ENCODE measurements around the gene CACNA1G.

Gene CACNA1G

DNA sequence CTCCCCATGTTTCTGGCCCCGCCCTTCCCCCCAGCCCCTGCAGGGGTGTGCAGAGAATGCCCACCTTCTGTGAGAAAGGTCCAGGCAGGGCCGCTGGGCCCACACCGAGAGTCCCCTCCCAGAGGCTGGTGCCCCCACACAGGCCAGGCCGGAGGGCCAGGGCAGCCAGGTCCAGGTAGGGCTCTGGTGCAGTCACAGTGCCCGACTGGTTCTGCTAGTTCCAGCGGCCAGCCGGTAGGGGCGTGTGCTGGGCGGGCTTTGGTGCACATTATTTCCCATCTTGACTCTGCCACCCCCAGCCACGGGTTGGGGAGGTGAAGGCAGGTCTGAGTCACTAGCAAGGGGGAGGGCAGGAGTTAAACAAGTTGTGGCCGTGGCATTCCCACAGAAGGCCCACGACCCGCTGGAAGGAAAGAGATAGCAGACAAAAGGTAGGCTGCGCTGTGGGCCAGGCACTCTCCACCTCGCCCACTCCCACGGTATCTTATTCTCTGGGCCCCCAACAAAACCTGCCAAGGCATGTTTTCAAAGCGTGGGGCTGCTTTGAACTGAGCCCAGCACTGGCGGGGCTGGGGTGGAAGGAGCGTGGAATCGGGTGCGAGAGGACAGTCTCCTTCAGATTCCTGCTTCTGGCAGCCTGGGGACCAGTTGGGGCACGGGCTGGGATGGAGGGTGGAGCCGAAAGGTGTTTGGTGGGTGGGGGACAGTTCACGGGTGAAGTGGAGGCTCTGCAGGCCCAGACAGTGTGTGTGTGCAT, 26.1 kb upstream of the CACNA1G start:
- peak in 1 of 2 experiments; percentile 17 for DNase-seq

DNA sequence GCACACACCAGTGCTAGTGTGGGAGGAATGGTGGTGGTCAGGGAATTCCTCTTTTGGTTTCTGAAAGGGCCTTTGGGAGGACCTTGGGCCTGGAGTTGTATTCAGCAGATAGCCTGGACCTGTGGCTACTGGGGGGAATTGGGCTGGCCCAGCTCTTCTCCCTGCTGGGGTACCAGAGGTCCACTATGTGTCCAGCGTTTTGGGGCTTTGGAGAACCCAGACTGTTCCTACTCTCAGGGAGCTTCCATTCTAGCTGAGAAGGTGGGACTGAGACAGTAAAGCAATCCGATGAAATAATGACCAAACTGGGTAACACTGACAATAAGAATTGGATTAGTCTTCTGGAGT, 25.6 kb upstream of the CACNA1G start:
- no peak for DNase-seq

DNA sequence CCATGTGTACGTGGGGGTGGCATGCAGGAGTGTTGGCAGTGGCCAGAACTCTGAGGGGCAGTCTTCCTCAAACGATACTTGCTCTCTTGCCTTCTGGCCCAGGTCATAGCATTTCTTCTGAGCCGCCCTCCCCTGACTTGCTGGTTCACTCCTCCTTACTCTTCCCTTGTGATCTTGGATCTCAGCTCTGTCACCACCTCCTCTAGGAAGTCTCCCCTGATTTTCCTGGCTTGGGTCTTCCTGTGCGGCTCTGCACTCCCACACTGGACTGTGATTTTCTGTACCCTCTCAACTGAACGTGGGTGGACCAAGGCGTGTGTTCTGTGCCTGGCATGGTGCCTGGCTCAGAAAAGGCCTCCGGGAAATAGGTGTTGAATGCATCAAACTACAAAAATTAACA, 25.1 kb upstream of the CACNA1G start:
- DNase-seq: no peak

DNA sequence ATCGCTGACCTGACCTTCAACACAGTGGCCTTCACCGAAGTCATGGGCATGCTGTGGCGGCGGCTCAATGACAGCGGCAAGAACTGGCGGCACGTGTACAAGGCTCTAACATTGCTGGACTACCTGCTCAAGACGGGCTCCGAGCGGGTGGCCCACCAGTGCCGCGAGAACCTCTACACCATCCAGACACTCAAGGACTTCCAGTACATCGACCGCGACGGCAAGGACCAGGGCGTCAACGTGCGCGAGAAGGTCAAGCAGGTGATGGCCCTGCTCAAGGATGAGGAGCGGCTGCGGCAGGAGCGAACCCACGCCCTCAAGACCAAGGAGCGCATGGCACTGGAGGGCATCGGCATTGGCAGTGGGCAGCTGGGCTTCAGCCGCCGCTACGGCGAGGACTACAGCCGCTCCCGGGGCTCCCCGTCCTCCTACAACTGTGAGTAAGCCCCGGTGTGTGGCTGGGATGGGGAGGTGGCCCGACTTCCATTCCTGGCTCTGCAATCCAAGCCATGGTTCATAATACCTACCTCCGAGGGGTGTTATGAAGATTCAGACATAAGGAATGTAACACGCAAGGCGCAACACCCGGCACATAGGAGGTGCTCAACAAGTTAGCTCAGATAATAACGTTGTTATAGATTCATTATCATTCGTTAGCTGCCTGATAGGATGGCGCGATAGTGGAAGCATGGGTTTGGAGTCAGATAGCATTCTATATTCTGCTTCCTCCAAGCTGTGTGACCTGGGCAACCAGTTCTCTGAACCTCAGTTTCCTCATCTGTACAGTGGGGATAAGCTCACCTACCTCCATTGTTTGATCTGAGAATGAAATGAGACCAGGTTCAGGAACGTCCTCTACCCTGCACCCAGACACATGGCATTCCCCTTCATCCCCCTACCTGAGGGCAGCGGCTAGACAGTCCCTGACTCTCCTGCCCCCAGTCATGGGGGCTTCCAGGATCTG, 23.6 kb upstream of the CACNA1G start:
- DNase-seq: no peak

DNA sequence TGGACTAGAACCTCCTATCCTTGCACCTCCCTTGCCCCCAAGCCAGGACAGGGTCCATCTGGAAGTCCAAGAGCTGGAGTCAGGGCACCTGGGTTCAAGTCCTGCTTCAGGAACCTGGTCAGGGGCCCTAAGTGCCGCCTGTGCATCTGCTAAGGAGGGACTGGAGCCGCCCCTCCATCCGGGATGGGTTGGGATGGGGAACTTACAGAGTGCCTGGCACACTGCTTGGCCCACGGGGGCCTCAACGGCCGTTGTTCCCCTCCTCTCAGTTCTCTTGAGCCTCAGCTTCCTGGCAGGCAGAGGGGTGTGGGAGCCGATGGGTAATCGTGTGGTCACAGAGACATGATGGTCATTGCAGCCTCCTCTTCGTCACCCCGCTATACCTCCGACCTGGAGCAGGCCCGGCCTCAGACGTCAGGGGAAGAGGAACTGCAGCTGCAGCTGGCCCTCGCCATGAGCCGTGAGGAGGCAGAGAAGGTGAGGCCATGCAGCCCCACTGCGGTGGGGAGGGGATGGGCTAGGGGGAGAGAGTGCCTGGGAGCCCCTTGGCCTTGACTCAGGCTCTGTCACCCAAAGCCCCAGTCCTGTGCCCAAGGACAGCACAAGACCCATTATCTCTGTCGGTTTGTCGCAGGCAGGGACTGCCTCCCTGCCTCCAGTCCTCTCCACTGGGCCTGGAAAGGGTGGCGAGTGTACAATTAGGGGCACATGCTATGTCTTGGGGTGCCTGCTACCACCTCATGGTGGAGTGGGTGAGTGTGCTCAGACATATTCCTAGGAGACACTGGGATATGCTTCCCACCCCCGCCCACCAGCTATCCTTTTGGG, 22.6 kb upstream of the CACNA1G start:
- DNase-seq: no peak

DNA sequence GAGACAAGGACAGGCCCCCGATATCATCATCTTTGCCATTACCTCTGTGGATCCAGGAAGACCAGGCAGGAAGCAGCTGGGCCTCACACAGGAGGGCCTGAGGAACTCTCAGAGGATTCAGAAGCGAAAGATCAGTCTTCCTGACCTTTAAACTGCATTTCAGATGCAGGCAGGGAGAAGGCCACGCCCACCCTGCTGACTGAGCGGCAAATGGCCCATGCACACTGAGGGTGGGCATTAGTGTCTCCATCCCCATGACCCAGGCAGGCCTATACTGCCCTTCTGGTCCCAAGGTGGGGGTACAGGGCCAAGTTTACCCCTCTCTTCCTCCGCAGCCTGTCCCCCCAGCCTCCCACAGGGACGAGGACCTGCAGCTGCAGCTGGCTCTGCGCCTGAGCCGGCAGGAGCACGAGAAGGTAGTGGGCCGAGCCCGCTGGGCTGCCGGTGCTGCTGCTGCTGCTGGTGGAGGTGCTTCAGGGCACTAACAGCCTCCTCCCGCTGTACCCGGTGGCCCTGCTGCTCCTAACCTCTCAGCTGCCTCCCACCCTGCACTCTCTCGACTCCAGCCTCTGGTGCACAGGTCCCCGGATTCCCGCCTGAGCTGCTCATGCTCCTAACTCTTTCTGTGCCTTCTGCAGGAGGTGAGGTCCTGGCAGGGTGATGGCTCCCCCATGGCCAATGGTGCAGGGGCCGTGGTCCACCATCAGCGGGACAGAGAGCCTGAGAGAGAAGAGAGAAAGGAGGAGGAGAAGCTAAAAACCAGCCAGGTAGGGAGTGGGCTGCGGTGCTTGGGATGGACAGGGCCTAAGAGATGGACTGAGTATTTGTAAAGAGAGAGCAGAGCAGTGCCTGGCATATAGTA, 21.7 kb upstream of the CACNA1G start:
- DNase-seq: no peak

DNA sequence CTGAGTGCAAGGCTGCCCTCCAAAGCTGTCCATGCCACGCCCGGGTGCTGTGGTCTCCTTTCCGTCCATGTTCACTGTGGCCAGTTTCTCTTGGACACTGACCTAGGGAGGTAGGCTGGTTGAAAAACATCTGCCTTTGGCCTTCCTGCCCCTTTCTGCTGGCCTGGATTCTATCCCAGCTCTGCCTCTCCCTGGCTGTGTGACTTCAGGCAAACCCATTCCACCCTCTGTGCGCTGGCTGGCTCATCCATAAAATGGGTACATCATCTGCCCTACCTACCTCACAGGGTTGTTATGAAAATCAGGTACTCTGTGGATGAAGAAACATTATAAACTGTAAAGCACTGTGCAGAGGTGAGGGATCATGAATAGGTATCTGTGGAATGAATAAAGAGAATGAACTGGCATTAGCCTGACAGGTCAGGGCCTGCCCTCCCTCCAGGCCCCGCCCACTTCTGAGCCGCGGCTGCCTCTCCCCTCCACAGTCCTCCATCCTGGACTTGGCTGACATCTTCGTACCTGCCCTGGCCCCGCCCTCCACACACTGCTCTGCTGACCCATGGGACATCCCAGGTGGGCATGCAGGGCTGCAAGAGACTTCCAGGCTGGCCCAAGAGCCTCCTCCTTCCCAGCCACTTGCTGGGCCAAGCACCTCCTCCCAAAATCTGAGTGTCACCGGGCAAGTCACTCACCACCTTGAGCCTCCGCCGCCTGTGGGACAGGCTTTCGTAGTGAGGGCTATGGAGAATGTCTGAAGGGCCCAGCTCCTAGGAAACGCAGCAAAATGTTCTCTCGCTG, 20.6 kb upstream of the CACNA1G start:
- DNase-seq: no peak

DNA sequence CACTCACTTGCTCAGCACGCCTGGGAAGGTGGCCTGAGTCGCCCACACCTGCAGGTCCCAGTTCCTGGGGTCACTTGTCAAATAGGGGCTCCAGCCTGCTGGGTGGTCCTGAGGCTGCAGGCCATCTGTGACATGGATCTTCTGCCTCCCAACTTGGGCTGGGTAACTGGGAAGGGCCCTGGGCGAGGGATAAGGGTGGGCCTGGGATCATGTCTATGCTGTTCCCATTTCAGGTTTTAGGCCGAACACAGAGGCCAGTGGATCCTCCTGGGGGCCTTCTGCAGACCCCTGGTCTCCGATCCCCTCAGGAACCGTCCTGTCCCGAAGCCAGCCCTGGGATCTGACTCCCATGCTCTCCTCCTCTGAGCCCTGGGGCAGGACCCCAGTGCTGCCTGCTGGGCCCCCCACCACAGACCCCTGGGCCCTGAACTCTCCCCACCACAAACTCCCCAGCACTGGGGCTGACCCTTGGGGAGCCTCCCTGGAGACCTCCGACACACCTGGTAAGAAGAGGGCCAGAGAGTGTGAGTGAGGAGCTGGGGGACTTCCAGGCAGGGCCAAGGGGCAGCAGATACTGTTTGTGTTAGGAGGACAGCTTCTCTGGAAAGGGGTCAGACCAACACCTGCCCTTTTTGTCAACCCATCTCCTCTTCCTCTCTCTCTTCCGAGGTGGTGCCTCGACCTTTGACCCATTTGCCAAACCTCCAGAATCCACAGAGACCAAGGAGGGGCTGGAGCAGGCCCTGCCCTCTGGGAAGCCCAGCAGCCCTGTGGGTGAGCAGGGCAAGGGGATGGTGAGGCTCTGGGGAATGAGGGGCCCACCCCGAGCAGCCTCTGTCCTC, 19.7 kb upstream of the CACNA1G start:
- DNase-seq: no peak

DNA sequence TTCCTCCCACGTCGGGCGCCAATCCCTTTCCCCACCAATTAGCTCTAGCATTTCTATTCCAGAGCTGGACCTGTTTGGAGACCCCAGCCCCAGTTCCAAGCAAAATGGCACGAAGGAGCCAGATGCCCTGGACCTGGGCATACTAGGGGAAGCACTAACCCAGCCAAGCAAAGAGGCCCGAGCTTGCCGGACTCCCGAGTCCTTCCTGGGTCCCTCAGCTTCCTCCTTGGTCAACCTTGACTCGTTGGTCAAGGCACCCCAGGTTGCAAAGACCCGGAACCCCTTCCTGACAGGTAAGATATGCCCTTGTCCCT, 19.2 kb upstream of the CACNA1G start:
- no peak for DNase-seq

DNA sequence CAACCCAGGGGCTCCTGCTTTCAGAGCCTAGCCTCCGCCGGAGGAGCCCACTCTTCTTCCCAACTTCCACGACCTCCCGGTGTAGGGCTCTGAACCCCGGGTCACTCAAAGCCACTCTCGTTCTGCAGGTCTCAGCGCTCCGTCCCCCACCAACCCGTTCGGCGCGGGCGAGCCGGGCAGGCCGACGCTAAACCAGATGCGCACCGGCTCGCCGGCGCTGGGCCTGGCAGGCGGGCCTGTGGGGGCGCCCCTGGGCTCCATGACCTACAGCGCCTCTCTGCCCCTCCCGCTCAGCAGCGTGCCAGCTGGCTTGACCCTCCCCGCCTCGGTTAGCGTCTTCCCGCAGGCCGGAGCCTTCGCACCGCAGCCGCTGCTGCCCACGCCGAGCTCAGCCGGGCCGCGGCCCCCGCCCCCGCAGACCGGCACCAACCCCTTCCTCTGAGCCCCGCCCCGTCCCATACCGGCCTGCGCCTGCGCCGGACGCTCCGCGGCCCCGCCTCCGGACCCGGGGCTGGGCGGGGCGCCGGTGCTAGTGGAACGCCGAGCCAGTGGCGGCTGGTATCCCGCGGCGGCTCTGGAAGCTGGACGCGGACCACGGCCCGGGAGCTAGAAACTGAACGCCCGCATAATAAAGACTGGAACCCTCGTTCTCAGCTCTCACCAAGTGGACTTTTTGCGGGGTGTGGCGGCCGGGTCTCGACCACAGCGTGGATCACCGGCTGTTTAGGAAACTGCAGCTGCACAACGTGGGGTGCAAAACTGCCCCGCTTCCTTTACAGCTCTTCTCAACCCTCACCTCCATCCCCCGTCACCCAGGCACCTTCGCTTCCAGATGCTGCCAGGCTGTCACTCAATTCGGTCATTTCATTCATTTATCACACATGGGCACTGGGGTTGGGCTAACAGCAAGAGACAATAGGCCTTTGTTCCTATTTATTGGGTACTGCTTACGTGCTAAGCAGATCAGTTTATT, 18.5 kb upstream of the CACNA1G start:
- DNase-seq: peak; percentile 37 to 83

DNA sequence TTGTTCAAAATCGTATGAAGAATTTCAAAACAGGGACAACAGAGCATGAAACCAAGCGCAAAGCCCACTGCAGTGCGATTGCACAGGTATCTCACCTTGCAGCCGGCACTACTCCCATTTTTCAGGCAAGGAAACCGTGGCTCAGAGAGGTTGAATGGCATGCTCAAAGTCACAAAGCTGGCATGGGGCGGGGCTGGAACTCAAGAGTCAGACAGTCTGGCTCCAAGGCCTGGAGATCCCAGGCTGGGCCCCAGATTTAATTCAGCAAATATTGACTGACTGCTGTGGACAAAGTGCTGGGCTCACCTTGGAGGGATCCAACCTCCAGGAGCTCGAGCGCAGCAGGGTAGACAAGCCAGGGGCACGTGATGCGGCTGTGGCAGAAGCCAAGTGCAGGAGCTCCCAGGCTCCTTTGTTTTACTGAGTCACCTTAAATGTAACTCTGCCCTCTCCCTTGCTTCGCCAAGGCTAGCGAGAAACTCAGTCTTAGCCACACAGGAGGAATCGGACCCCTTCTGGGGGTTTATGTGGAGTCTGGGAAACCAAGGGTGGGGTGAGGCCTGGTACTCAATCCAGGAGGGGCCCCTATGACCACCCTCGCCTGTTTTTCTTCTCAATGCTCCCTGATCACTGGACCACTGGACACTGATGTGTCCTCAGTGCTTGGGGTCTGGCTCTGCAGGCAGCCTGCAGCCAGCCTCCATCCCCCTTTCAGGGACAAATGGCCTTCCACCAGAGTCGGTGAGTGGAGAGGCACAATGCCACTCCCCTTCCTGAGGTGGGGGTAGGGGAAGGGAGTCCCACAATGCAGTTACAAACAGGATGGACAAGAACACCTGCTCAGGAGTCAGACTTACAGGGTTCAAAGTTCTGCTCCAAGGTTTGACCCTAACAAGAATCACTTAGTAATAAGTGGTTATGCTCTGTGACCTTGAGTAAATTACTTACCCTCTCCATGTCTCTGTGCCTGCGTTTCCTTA, 17.4 kb upstream of the CACNA1G start:
- DNase-seq: no peak

DNA sequence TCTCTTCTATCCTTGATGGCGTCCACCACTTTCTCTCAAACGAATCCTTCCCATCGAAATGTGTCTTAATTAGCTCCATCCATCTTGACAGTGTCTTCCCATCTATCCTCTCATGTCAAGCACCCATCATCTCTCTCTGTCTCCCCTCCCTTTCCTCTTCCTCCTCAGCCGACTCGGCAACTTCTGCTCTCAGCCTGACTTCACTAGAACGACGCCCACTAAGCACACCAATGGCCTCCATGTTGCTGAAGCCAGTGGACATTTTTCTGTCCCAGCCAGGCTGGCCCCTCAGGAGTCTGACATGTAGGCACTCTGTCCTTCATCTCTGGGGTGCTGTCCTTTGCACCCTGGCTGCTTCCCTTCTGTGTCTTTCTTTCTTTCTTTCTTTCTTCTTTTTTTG, 16.0 kb upstream of the CACNA1G start:
- no peak for DNase-seq

DNA sequence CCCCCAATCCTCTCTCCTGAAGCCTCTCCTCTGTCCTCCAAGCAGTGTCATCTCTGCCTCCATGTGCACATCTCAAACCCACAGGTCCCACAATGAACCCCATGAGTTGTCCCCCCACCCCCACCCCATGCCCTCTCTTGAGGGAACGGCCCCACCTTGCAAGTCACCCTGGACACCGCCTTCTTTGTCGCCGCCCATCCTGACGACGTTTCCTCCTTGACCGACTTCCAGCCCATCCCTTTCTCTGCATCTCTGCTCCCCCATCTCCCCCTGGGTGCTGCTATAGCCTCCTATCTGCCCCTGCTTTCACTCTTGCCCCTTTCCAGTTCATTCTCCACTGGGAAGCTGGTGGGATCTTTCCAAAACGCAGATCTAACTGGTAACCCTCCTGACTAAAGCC, 15.2 kb upstream of the CACNA1G start:
- DNase-seq: no peak

DNA sequence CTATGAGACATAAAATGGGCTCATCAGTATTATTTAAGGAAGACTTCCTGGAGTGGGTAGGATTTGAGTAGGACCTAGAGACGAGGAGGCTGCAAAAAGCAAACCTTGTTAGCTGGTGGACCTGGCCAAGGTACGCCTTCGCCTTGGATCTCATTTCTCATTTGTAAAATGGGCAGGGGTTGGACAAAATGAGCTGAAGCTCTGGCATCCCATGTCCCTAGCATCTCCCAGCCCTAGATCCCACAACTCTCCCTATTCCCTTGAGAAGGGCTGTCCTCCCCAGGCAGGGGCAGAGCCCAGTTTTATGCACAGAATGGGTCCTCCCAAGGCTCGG, 13.8 kb upstream of the CACNA1G start:
- no peak for DNase-seq

DNA sequence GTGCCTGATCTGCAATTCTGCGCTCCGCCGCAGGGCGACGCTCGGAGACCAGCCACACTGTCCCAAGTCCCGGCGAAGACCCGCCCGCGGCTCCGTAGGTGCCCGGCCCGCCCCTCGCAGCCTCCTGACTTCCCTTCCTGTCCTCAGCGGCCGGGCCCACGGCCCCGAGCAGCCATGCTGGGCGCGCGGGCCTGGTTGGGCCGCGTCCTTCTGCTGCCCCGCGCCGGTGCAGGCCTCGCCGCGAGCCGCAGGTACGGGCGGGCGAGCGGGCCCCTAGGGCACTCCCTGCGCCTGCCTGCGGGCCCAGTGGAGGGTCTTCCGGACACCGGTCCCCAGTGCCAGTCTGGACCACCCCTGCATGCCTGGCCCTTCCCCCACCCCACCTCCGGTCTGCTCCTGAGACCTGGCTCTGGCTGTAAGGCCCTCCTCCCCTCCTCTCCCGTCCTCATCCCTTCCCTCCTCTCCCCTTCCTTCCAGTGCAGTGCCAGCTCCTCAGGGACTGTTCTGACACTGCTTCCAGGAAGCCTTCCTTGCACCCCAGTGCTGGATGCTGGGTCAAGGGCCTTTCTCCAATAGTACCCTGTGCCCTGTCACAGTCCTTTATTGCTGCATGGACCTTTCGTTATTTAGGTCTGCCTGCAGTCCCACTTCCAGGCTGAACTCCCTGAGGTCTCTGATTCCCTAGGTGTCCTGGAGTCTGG, 13.3 kb upstream of the CACNA1G start, which contains the start of gene SPATA20:
TSS of gene SPATA20 (plus strand) at position 140 of the 701 bp plus-strand sequence. CDS start at position 175, 35 bp downstream.
- DNase-seq: peak; percentile 90

DNA sequence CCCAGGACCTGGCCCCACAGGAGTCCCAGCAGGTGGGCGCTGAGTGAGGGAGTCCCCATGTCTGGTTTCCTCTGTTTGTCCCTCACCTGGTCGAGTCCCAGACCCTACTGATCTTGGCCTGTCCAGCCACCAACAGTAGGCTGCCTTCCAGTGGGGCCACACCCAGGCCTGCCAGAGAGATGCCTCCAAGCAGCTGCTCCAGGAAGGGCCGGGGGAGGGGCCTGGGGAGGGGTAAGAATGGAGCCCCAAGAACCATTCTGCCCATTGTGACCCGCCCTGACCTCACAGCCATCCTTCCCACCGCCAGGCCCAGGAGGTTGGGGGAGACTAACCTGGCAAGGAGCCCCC, 12.8 kb upstream of the CACNA1G start:
- no peak for DNase-seq

DNA sequence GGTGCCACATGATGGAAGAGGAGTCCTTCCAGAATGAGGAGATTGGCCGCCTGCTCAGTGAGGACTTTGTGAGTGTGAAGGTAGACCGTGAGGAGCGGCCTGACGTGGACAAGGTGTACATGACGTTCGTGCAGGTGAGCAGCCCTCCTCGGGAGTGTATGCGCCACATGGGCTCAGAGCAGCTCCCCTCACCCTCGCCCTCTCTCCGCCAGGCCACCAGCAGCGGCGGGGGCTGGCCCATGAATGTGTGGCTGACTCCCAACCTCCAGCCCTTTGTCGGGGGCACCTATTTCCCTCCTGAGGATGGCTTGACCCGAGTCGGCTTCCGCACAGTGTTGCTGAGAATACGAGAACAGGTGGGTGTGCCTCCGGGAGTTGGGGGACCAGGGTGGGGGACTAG, 11.7 kb upstream of the CACNA1G start:
- no peak for DNase-seq
